Activated B cell treated with CpG ODN at 0.5 μM for 24 hours (primary cell): Measurements from ENCODE around the gene DHRS12. TPM values are rescaled to one million over a fixed set of nuclear protein-coding genes. Genes with fewer than 3 reads are reported as not detected.

Experiments used
- ATAC-seq: fragments of 200-7000 bp; cut with Tn5 transposase; one replicate; pipeline ENCODE4 v1.10.0; 2021; ENCODE audit warnings: low read depth, mild to moderate bottlenecking, moderate library complexity
- CTCF ChIA-PET: fragments of 350-600 bp; sonication (Branson Sonifier 250); formaldehyde crosslinking; loops from one replicate; lab custom pipeline; 2021; ENCODE audit warnings: antibody characterized with exemption; lab: Charles Lee
- POLR2A ChIA-PET: fragments of 350-600 bp; sonication (Branson Sonifier 250); formaldehyde crosslinking; loops from one replicate; lab custom pipeline; 2021; ENCODE audit warnings: antibody characterized with exemption; lab: Charles Lee
- DNase-seq: peaks from one replicate; pipeline ENCODE4 v3.0.0; 2022
- H3K27ac Mint-ChIP-seq: one replicate; pipeline ENCODE4 v1.8.0; 2020; ENCODE audit warnings: mixed read lengths
- H3K27me3 Mint-ChIP-seq: one replicate; pipeline ENCODE4 v1.8.0; 2021; ENCODE audit warnings: mixed read lengths
- H3K36me3 Mint-ChIP-seq: one replicate; pipeline ENCODE4 v1.8.0; 2021; ENCODE audit warnings: low read depth, mixed read lengths
- H3K4me1 Mint-ChIP-seq: one replicate; pipeline ENCODE4 v1.8.0; 2021; ENCODE audit warnings: mixed read lengths
- H3K4me3 Mint-ChIP-seq: one replicate; pipeline ENCODE4 v1.8.0; 2020; ENCODE audit warnings: mild to moderate bottlenecking, mixed read lengths
- H3K9me3 Mint-ChIP-seq: one replicate; pipeline ENCODE4 v1.8.0; 2020; ENCODE audit warnings: mixed read lengths
- intact Hi-C: fragments of 100-400 bp; cut with micrococcal nuclease; formaldehyde crosslinking; loops from one replicate; pipeline ENCODE4 v1.15.1; 2024
- total RNA-seq: library from RNA; stranded (reverse); gene quantifications from 2 replicates; pipeline ENCODE4 v1.2.3, GENCODE V29; 2022
- TF ChIP-seq, protein P1 (sequence below): fragments of 200-600 bp; IDR thresholded peaks from one replicate; pipeline ENCODE4 v1.8.0; 2022; ENCODE audit warnings: antibody characterized with exemption, mild to moderate bottlenecking

Gene DHRS12
- total RNA-seq, 1 donor from 2014 or later: 14.1 TPM

- Mint-ChIP-seq H3K27me3 (no peaks in the 10 kb centered on the region), H3K4me3 (no peak overlapping the region), H3K9me3 (no peaks in the 10 kb centered on the region), H3K4me1 (no peaks in the 10 kb centered on the region), H3K27ac (no peak overlapping the region), H3K36me3 (peaks cover 18% of the 10 kb centered on the region)
- no peak for ATAC-seq
- intact Hi-C loops: loop anchor here (10.0 kb wide), 1 partner anchor 53 kb away; no protein-coding TSS in a partner anchor
- CTCF ChIA-PET: no interaction called here
- no peak for DNase-seq
- TF ChIP-seq, protein P1, sequence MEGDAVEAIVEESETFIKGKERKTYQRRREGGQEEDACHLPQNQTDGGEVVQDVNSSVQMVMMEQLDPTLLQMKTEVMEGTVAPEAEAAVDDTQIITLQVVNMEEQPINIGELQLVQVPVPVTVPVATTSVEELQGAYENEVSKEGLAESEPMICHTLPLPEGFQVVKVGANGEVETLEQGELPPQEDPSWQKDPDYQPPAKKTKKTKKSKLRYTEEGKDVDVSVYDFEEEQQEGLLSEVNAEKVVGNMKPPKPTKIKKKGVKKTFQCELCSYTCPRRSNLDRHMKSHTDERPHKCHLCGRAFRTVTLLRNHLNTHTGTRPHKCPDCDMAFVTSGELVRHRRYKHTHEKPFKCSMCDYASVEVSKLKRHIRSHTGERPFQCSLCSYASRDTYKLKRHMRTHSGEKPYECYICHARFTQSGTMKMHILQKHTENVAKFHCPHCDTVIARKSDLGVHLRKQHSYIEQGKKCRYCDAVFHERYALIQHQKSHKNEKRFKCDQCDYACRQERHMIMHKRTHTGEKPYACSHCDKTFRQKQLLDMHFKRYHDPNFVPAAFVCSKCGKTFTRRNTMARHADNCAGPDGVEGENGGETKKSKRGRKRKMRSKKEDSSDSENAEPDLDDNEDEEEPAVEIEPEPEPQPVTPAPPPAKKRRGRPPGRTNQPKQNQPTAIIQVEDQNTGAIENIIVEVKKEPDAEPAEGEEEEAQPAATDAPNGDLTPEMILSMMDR: no peak
- POLR2A ChIA-PET: no interaction called here
Measured at GRCh38 chr13:51728275-51728673, 75.7 kb downstream of the DHRS12 start.

- TF ChIP-seq, protein P1: no peak
- ATAC-seq (no peak), DNase-seq (no peak)
- Mint-ChIP-seq H3K4me1 (no peaks in the 10 kb centered on the region), H3K4me3 (no peak overlapping the region), H3K36me3 (peaks cover 18% of the 10 kb centered on the region), H3K27me3 (no peaks in the 10 kb centered on the region), H3K9me3 (no peaks in the 10 kb centered on the region), H3K27ac (no peak overlapping the region)
- intact Hi-C loops: loop anchor here (10.0 kb wide), 1 partner anchor 53 kb away; no protein-coding TSS in a partner anchor
- POLR2A ChIA-PET: no interaction called here
- CTCF ChIA-PET: no interaction called here
Measured at GRCh38 chr13:51727634-51728274, 76.2 kb downstream of the DHRS12 start.

- ChIA-PET POLR2A (no interaction called here), CTCF (no interaction called here)
- DNase-seq (no peak), ATAC-seq (no peak)
- Mint-ChIP-seq H3K9me3 (no peaks in the 10 kb centered on the region), H3K36me3 (peaks cover 16% of the 10 kb centered on the region), H3K4me3 (no peak overlapping the region), H3K27ac (no peak overlapping the region), H3K4me1 (peaks cover 5% of the 10 kb centered on the region), H3K27me3 (no peaks in the 10 kb centered on the region)
- TF ChIP-seq, protein P1: no peak
- intact Hi-C loops: loop anchor here (10.0 kb wide), 1 partner anchor 52 kb away; no protein-coding TSS in a partner anchor
Measured at GRCh38 chr13:51726446-51727193, 77.3 kb downstream of the DHRS12 start.

- H3K9me3 Mint-ChIP-seq: no peaks in the 10 kb centered on the region
- no peaks in the 10 kb centered on the region for H3K27me3 Mint-ChIP-seq
- H3K4me3 Mint-ChIP-seq: no peak overlapping the region
- intact Hi-C loops: loop anchor here (10.0 kb wide), 1 partner anchor 50 kb away; no protein-coding TSS in a partner anchor
- DNase-seq: no peak
- CTCF ChIA-PET: no interaction called here
- ATAC-seq: no peak
- H3K27ac Mint-ChIP-seq: no peak overlapping the region
- H3K4me1 Mint-ChIP-seq: peaks cover 15% of the 10 kb centered on the region
- peaks cover 19% of the 10 kb centered on the region for H3K36me3 Mint-ChIP-seq
- POLR2A ChIA-PET: no interaction called here
- TF ChIP-seq, protein P1: no peak
Measured at GRCh38 chr13:51724721-51725120, 79.2 kb downstream of the DHRS12 start.

DNA sequence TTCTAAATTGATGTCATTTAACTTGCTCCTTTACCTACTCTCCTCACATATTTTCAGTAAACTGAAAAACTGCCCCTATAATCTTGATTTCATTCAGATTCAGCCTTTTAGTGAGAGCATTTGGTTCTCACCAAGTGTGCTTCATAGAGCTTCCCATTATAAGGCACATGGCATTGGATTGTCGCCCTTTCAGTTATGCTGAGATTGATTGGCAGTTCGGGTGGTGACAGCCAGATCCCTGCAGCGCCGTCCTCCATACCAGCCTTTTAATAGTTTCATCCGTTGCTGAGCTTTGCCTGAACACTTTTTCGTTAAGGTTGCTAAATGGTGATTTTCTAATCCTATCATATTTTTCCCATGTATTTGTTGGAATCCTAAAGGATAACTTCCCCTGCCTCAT, 80.4 kb downstream of the DHRS12 start:
- intact Hi-C loops: loop anchor here (10.0 kb wide), 1 partner anchor 49 kb away; no protein-coding TSS in a partner anchor
- Mint-ChIP-seq H3K4me1 (peaks cover 15% of the 10 kb centered on the region), H3K9me3 (no peaks in the 10 kb centered on the region), H3K27ac (no peak overlapping the region), H3K36me3 (peaks cover 25% of the 10 kb centered on the region), H3K4me3 (no peak overlapping the region), H3K27me3 (no peaks in the 10 kb centered on the region)
- DNase-seq (no peak), ATAC-seq (no peak)
- POLR2A ChIA-PET: interaction anchor here (0.6 kb wide), 1 partner anchor 139 kb away, joined by 3 read pairs; no protein-coding TSS in a partner anchor
- CTCF ChIA-PET: no interaction called here
- TF ChIP-seq, protein P1: no peak
